K562 (cell line): ENCODE results near the gene ISY1. TPM values are rescaled to one million over a fixed set of nuclear protein-coding genes. Genes with fewer than 3 reads are reported as not detected.
A peak's percentile ranks its signal among the peaks of the same experiment; 100 is the strongest.

Experiments used
- EP300 ChIP-seq: IDR thresholded peaks from 2 replicates; pipeline ENCODE4 v1.6.1; 2012; ENCODE audit warnings: low read length, improper control_type of control experiment
- FUS ChIP-seq: fragments of 200-400 bp; formaldehyde crosslinking; optimal IDR thresholded peaks from 2 replicates; pipeline ENCODE3; 2017; ENCODE audit warnings: low read depth, low read length
- HINFP ChIP-seq: fragments of 450-650 bp; conservative IDR thresholded peaks from 2 replicates; pipeline ENCODE4 v1.6.1; 2016; ENCODE audit warnings: missing genetic modification characterization, low read depth, mild to moderate bottlenecking, control low read depth, missing compliant biosample characterization
- MTA1 ChIP-seq: fragments of 450-650 bp; IDR thresholded peaks from 2 replicates; pipeline ENCODE4 v1.6.1; 2017; ENCODE audit warnings: borderline replicate concordance
- POLR2G ChIP-seq: fragments of 200-400 bp; formaldehyde crosslinking; IDR thresholded peaks from 2 replicates; pipeline ENCODE4 v1.6.1; 2017; ENCODE audit warnings: low read depth, mild to moderate bottlenecking, antibody characterized with exemption, low read length, moderate library complexity
- POLR2H ChIP-seq: IDR thresholded peaks from 2 replicates; pipeline ENCODE4 v1.6.1; 2016; ENCODE audit warnings: missing genetic modification characterization, low read depth, mild to moderate bottlenecking, control low read depth, missing compliant biosample characterization, moderate library complexity
- POU5F1 ChIP-seq: fragments of 150-350 bp; IDR thresholded peaks from 2 replicates; pipeline ENCODE4 v1.6.1; 2014; ENCODE audit warnings: borderline replicate concordance, low read length, low read depth, mild to moderate bottlenecking; ENCODE audit not compliant: partially characterized antibody
- STAT5A ChIP-seq: IDR thresholded peaks from 2 replicates; pipeline ENCODE4 v1.6.1; 2012; ENCODE audit warnings: low read length, inconsistent platforms, borderline replicate concordance
- TRIM28 ChIP-seq: fragments of 450-650 bp; IDR thresholded peaks from 2 replicates; pipeline ENCODE4 v1.6.1; 2017
- ZNF445 ChIP-seq: fragments of 250-450 bp; sonication (Bioruptor Pico); IDR thresholded peaks from 2 replicates; pipeline ENCODE4 v1.4.0; 2020; ENCODE audit warnings: low read depth, mild to moderate bottlenecking, moderate library complexity
- ZNF696 ChIP-seq: fragments of 250-450 bp; sonication (Bioruptor Pico); conservative IDR thresholded peaks from 2 replicates; pipeline ENCODE4 v1.4.0; 2020; ENCODE audit warnings: mild to moderate bottlenecking, moderate library complexity
- ZNF76 ChIP-seq: fragments of 250-450 bp; sonication (Bioruptor Pico); IDR thresholded peaks from 2 replicates; pipeline ENCODE4 v1.4.0; 2020; ENCODE audit warnings: mild to moderate bottlenecking, moderate library complexity, borderline replicate concordance
- polyA plus RNA-seq, 8 experiments: library from polyadenylated mRNA; depleted of rRNA in 4 of 8; stranded (reverse) in 5 of 8; unstranded in 3 of 8; fragments of >200 nt; fragmentation: Nextera tagmentation in 2 of 8; fragmentation: Illumina TruSeq in 1 of 8; extraction: Ambion mirVana in 2 of 8; extraction: Trizol in 1 of 8; gene quantifications; 2 replicates each; pipeline versions ENCODE4 v1.2.1 to v1.2.3, GENCODE V29; 2011 to 2014; ENCODE audit warnings: inconsistent platforms in 1 of 8, missing spikeins in 1 of 8
- total RNA-seq, 7 experiments: library from RNA; depleted of rRNA in 6 of 7; stranded (reverse); fragments of >200 nt in 6 of 7; fragmentation: Illumina TruSeq in 2 of 7; extraction: Trizol in 2 of 7; gene quantifications; 2 replicates each; pipeline versions ENCODE4 v1.2.1 to v1.2.3, GENCODE V29; 2011 to 2021; ENCODE audit warnings: low replicate concordance in 1 of 7
- TF ChIP-seq, protein P1 (sequence below): fragments of 450-650 bp; IDR thresholded peaks from 2 replicates; pipeline ENCODE4 v1.6.1; 2016; ENCODE audit warnings: low read depth
- TF ChIP-seq, protein P2 (sequence below): fragments of 450-650 bp; formaldehyde crosslinking; IDR thresholded peaks from 2 replicates; pipeline ENCODE4 v1.4.0; 2020; ENCODE audit warnings: mild to moderate bottlenecking, moderate library complexity

The ISY1 gene
- total and polyA plus RNA-seq, 9 of the 15 experiments (the other 6 are each of a cell fraction or from before 2014, with no cell fraction given): 23.5 to 50.0 (median 32.9) TPM

DNA sequence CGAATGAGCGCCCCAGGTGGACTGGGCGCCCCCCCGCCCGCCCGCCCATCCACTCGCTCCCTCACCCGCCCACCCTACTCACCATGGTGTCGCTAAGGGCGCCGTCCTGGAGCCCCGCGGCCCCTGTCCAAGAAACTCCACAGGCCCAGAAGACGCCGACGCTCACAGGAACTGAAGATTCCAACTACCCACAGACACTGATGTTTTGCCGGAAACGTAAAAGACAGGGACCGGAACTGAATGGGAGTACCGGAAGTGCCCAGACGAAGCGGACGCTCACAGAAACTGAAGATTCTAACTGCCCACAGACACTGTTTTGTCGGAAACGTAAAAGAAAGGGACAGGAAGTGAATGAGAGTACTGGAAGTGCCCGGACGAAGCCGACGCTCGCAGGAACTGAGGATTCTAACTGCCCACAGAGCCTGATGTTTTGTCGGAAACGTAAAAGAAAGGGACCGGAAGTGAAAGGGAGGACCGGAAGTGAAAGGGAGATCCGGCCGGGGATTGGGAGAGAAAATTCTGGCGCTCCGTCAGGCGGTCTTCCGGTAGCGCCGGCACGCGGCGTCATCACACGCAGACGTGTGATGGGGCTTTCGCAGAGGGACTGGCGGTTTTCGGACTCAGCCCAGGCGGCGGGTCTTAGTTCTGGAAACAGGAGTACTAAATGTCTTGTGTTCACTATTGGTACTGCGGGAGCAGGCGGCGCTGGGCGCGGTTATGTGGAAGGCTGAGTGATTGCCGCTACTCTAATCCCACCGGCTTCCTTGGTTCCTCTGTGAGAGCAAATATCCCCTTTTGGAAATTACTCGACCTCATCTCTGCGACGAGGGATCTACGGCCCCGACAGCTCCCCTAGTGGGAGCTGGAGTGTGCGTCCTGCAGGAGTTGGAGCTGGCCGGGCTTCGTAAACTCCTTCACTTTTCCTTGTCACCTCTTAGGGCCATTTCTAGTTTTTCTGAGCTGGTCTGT lies at the start of gene ISY1 (continued):
- TF ChIP-seq, protein P1, sequence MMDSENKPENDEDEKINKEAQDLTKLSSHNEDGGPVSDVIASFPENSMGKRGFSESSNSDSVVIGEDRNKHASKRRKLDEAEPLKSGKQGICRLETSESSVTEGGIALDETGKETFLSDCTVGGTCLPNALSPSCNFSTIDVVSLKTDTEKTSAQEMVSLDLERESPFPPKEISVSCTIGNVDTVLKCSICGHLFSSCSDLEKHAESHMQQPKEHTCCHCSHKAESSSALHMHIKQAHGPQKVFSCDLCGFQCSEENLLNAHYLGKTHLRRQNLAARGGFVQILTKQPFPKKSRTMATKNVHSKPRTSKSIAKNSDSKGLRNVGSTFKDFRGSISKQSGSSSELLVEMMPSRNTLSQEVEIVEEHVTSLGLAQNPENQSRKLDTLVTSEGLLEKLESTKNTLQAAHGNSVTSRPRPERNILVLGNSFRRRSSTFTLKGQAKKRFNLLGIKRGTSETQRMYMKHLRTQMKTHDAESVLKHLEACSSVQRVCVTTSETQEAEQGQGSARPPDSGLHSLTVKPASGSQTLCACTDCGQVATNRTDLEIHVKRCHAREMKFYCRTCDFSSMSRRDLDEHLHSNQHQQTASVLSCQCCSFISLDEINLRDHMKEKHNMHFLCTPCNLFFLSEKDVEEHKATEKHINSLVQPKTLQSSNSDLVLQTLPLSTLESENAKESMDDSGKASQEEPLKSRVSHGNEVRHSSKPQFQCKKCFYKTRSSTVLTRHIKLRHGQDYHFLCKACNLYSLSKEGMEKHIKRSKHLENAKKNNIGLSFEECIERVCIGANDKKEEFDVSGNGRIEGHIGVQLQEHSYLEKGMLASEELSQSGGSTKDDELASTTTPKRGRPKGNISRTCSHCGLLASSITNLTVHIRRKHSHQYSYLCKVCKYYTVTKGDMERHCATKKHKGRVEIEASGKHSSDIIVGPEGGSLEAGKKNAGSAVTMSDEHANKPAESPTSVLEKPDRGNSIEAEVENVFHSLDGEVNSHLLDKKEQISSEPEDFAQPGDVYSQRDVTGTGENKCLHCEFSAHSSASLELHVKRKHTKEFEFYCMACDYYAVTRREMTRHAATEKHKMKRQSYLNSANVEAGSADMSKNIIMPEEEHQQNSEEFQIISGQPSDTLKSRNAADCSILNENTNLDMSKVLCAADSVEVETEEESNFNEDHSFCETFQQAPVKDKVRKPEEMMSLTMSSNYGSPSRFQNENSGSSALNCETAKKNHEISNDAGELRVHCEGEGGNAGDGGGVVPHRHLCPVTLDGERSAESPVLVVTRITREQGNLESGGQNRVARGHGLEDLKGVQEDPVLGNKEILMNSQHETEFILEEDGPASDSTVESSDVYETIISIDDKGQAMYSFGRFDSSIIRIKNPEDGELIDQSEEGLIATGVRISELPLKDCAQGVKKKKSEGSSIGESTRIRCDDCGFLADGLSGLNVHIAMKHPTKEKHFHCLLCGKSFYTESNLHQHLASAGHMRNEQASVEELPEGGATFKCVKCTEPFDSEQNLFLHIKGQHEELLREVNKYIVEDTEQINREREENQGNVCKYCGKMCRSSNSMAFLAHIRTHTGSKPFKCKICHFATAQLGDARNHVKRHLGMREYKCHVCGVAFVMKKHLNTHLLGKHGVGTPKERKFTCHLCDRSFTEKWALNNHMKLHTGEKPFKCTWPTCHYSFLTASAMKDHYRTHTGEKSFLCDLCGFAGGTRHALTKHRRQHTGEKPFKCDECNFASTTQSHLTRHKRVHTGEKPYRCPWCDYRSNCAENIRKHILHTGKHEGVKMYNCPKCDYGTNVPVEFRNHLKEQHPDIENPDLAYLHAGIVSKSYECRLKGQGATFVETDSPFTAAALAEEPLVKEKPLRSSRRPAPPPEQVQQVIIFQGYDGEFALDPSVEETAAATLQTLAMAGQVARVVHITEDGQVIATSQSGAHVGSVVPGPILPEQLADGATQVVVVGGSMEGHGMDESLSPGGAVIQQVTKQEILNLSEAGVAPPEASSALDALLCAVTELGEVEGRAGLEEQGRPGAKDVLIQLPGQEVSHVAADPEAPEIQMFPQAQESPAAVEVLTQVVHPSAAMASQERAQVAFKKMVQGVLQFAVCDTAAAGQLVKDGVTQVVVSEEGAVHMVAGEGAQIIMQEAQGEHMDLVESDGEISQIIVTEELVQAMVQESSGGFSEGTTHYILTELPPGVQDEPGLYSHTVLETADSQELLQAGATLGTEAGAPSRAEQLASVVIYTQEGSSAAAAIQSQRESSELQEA: no peak
- TF ChIP-seq ZNF76 (CRISPR knock-in tag) (peak; percentile 20; the same call in 1 of the 2 replicates), MTA1 (peak; percentile 97), EP300 (no peak), ZNF445 (CRISPR knock-in tag) (no peak), TRIM28 (peak; percentile 47; the same call in 1 of the 2 replicates), STAT5A (no peak), POLR2G (peak; percentile 94), POLR2H (tag) (peak; percentile 86), HINFP (tag) (peak; percentile 83), POU5F1 (peak; percentile 54), ZNF696 (CRISPR knock-in tag) (no peak), FUS (no peak)
- TF ChIP-seq, protein P2, sequence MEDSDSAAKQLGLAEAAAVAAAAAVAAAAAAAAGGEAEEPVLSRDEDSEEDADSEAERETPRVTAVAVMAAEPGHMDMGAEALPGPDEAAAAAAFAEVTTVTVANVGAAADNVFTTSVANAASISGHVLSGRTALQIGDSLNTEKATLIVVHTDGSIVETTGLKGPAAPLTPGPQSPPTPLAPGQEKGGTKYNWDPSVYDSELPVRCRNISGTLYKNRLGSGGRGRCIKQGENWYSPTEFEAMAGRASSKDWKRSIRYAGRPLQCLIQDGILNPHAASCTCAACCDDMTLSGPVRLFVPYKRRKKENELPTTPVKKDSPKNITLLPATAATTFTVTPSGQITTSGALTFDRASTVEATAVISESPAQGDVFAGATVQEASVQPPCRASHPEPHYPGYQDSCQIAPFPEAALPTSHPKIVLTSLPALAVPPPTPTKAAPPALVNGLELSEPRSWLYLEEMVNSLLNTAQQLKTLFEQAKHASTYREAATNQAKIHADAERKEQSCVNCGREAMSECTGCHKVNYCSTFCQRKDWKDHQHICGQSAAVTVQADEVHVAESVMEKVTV: no peak; the same call in 1 of the 2 replicates
